ENCODE results near the gene FADS6.

FADS6 gene

DNA sequence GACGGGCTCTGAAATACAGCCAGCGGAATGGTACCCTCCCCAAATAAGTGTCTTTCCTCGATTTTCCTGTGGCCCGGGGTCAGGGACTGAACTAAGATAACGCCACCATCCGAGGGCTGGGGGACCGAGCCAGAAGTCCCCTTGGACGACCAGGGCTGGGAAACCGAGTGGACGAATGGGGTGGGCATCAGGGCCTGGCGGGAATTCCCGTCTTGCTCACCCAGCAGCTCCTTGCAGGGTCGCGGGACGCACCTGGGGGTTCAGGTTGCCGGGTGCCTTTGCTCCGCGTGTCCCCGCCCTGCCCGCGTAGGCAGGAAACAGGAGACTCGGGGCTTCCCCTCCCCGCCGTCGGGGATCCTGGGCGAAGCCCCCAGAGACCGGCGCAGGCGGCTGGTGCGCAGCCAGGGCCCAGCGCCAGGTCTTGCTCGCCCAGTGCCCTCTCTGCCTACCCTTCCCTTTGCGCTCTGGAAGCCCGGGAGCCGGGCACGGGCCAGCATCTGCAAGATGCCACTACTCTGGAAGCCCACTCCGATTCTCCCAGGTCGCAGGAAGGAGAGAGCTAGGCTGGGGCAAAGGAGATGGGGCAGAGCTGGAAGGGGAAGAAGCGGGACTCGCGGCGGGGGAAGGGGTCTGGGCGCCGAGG is 33.1 kb downstream of the FADS6 start:
- in situ Hi-C loops (cut with MboI; ENCODE audit: low pct_unique_long_range_greater_than_20kb, low sequenced_read_pairs, unreplicated experiment): loop anchor here (10.0 kb wide), 1 partner anchor 116 kb away; the partner anchor contains the start of gene NHERF1
- peak; percentile 62 for DNase-seq (ENCODE audit: low spot score)
- no peak for TF ChIP-seq CTCF (IDR thresholded peaks at IDR 0.05; ENCODE audit: extremely low read depth, insufficient read depth, missing control alignments)

GRCh38 chr17:74859459-74860228 is 33.8 kb downstream of the FADS6 start, which contains the start of gene GRIN2C:
GRIN2C (minus strand) TSS chr17:74859885; CDS start chr17:74855092, 4,793 bp downstream.
- TF ChIP-seq CTCF (IDR thresholded peaks at IDR 0.05; ENCODE audit: extremely low read depth, insufficient read depth, missing control alignments): peak; percentile 55
- DNase-seq (ENCODE audit: low spot score): peak; percentile 79
- in situ Hi-C loops (cut with MboI; ENCODE audit: low pct_unique_long_range_greater_than_20kb, low sequenced_read_pairs, unreplicated experiment): loop anchor here (10.0 kb wide), 1 partner anchor 115 kb away; the partner anchor contains the start of gene NHERF1

DNA sequence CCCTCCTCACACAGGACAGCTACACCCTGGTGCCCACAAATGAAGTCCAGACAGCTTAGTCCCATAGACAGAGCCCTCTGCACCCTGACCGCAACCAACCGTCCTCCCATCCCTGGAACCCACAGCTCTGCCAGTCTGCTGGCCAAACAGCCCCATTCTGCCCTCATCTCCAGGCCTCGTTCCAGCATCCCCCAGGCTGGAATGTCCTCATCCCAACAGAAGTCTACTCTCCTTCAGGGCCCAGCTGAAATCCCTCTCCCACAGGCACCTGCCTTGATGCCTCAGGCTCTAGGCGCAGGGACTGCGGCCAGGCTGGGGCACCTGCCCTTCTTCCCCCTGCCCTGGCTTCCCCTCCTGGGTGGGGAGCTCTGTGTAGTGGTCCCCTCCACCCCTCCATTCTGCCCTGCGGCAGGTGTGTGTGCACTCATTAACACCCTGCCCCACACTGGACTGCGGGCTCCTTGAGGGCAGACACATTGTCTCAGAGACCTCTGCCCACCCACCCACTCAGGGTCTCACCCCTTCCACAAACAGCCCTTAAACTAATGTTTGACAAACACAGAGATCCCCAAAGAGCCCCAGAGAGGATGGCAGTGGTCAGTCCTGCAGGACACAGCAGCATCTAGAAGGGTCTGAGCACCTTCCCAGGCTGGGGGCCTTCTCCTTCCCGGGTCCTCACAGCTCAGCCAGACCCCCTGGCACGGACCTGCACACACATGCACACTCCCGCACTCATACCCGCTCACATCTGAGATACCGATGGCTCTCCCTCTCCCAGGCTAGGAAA is 34.6 kb downstream of the FADS6 start:
- no peak for DNase-seq (ENCODE audit: low spot score)
- no peak for TF ChIP-seq CTCF (IDR thresholded peaks at IDR 0.05; ENCODE audit: extremely low read depth, insufficient read depth, missing control alignments)
- in situ Hi-C loops (cut with MboI; ENCODE audit: low pct_unique_long_range_greater_than_20kb, low sequenced_read_pairs, unreplicated experiment): no loop called here

DNA sequence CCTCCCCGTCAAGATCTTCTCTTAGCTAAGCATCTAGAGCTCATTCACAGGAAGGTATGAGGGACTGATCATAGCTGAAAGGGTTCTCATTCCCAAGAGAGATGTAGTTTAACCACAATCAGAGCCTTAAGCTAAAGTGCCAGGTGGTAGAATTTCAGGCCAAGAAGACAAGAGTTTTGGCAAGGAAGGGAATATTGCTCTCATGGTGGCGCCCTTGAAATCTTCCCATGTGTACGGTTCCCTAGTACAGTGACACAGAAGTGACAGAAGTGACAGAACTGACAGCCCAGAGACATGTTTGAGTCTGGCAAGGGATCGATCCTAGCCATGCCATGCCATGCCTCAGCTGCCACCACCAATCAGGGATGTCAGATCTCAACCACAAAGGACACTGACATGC is 36.2 kb downstream of the FADS6 start:
- TF ChIP-seq CTCF (IDR thresholded peaks at IDR 0.05; ENCODE audit: extremely low read depth, insufficient read depth, missing control alignments): no peak
- in situ Hi-C loops (cut with MboI; ENCODE audit: low pct_unique_long_range_greater_than_20kb, low sequenced_read_pairs, unreplicated experiment): no loop called here
- no peak for DNase-seq (ENCODE audit: low spot score)

- DNase-seq (ENCODE audit: low spot score): no peak
- TF ChIP-seq CTCF (IDR thresholded peaks at IDR 0.05; ENCODE audit: extremely low read depth, insufficient read depth, missing control alignments): no peak
- in situ Hi-C loops (cut with MboI; ENCODE audit: low pct_unique_long_range_greater_than_20kb, low sequenced_read_pairs, unreplicated experiment): no loop called here
Observed at GRCh38 chr17:74856112-74856511, 37.3 kb downstream of the FADS6 start.

DNA sequence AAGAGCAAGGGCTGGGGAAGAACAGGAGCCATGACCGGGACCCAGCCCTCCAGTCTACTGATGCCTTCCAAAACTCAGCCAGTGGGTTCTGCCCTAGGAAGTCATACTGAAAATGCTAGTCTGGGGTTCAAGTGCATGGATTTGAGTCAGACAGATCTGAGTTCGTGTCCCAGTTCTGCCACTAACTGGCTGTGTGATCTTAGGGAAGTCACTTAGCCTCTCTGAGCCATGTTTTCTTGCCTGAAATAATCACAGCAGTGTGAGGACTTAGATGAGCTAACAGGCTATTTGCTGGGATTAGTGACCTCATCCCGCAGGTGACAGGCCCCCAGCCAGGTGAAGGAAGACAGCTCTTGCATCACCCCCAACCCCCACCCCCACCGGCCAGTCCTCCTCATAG is 38.1 kb downstream of the FADS6 start:
- DNase-seq (ENCODE audit: low spot score): no peak
- in situ Hi-C loops (cut with MboI; ENCODE audit: low pct_unique_long_range_greater_than_20kb, low sequenced_read_pairs, unreplicated experiment): no loop called here
- TF ChIP-seq CTCF (IDR thresholded peaks at IDR 0.05; ENCODE audit: extremely low read depth, insufficient read depth, missing control alignments): no peak
